Lower leg skin (tissue), 3 donors: ENCODE data around the gene ZNF468.

Experiments used
- POLR2A ChIP-seq, 2 donors: fragments of 450-650 bp; IDR thresholded peaks; one replicate each; pipeline ENCODE4 v1.6.1; 2016 to 2017; ENCODE audit warnings: antibody characterized with exemption in 2 of 2, mild to moderate bottlenecking in 1 of 2, moderate library complexity in 1 of 2
- TF ChIP-seq, protein P1 (sequence below), 3 donors: fragments of 450-650 bp; IDR thresholded peaks; one replicate each; pipeline ENCODE4 v1.5.1; 2016; ENCODE audit warnings: antibody characterized with exemption in 3 of 3, mild to moderate bottlenecking in 3 of 3, moderate library complexity in 2 of 3

- no peak for TF ChIP-seq POLR2A (IDR thresholded peaks at IDR 0.05)
- TF ChIP-seq, protein P1, sequence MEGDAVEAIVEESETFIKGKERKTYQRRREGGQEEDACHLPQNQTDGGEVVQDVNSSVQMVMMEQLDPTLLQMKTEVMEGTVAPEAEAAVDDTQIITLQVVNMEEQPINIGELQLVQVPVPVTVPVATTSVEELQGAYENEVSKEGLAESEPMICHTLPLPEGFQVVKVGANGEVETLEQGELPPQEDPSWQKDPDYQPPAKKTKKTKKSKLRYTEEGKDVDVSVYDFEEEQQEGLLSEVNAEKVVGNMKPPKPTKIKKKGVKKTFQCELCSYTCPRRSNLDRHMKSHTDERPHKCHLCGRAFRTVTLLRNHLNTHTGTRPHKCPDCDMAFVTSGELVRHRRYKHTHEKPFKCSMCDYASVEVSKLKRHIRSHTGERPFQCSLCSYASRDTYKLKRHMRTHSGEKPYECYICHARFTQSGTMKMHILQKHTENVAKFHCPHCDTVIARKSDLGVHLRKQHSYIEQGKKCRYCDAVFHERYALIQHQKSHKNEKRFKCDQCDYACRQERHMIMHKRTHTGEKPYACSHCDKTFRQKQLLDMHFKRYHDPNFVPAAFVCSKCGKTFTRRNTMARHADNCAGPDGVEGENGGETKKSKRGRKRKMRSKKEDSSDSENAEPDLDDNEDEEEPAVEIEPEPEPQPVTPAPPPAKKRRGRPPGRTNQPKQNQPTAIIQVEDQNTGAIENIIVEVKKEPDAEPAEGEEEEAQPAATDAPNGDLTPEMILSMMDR (IDR thresholded peaks at IDR 0.05), result no peak
Observed at GRCh38 chr19:52880895-52881389, 23.5 kb upstream of the ZNF468 start.
